ENCODE data around the gene ADGRL2.

GRCh38 chr1:81823082-81823481 is 22.3 kb downstream of the ADGRL2 start:
- TF ChIP-seq POLR2A (IDR thresholded peaks at IDR 0.05; ENCODE audit: low read depth, low read length): no peak
- no peak for TF ChIP-seq POLR2AphosphoS5 (IDR thresholded peaks at IDR 0.05; ENCODE audit: low read depth, low read length)
- TF ChIP-seq TAF1 (IDR thresholded peaks at IDR 0.05; ENCODE audit: low read depth, low read length): no peak
- no peak for TF ChIP-seq SPI1 (IDR thresholded peaks at IDR 0.05; ENCODE audit: low read depth, low read length)
- no peak for TF ChIP-seq POU2F2 (IDR thresholded peaks at IDR 0.05; ENCODE audit: low read depth, low read length)
- no peak for TF ChIP-seq PAX5 (IDR thresholded peaks at IDR 0.05; ENCODE audit: insufficient read depth, low read length, severe bottlenecking)
